H1 (cell line): ENCODE results near the gene PER2.

ENCODE experiments used
- POU5F1 ChIP-seq: IDR thresholded peaks from 2 replicates; pipeline ENCODE4 v1.6.1; 2011; ENCODE audit warnings: low read depth, mild to moderate bottlenecking, low read length, moderate library complexity
- RAD21 ChIP-seq, 2 experiments: IDR thresholded peaks in 1 of 2; conservative IDR thresholded peaks in 1 of 2; 2 replicates each; pipeline ENCODE4 v1.6.1; 2011; ENCODE audit warnings: low read depth in 2 of 2, low read length in 2 of 2, improper control_type of control experiment in 1 of 2, inconsistent platforms in 1 of 2, mild to moderate bottlenecking in 1 of 2, moderate library complexity in 1 of 2
- TF ChIP-seq, protein P1 (sequence below), 3 experiments: IDR thresholded peaks; 1 replicate in 2 of 3; 2 replicates in 1 of 3; pipeline versions ENCODE4 v1.5.1 to v1.6.1; 2011; ENCODE audit warnings: low read length in 3 of 3, mild to moderate bottlenecking in 3 of 3, inconsistent platforms in 2 of 3, low read depth in 1 of 3, moderate library complexity in 1 of 3; ENCODE audit not compliant: insufficient read depth in 1 of 3; ENCODE audit errors: control extremely low read depth in 1 of 3

- TF ChIP-seq RAD21 (IDR thresholded peaks at IDR 0.05 in 1 of 2, conservative IDR thresholded peaks at IDR 0.05 in 1 of 2; ENCODE audit: low read depth in 2 of 2, low read length in 2 of 2) = no peak
- TF ChIP-seq POU5F1 = no peak
- TF ChIP-seq, protein P1, sequence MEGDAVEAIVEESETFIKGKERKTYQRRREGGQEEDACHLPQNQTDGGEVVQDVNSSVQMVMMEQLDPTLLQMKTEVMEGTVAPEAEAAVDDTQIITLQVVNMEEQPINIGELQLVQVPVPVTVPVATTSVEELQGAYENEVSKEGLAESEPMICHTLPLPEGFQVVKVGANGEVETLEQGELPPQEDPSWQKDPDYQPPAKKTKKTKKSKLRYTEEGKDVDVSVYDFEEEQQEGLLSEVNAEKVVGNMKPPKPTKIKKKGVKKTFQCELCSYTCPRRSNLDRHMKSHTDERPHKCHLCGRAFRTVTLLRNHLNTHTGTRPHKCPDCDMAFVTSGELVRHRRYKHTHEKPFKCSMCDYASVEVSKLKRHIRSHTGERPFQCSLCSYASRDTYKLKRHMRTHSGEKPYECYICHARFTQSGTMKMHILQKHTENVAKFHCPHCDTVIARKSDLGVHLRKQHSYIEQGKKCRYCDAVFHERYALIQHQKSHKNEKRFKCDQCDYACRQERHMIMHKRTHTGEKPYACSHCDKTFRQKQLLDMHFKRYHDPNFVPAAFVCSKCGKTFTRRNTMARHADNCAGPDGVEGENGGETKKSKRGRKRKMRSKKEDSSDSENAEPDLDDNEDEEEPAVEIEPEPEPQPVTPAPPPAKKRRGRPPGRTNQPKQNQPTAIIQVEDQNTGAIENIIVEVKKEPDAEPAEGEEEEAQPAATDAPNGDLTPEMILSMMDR (IDR thresholded peaks at IDR 0.05; ENCODE audit: control extremely low read depth in 1 of 3, insufficient read depth in 1 of 3, low read depth in 1 of 3, low read length in 3 of 3) = no peak
Measured at GRCh38 chr2:238274152-238274865, 14.1 kb downstream of the PER2 start.
